HG02588 (cell line): ENCODE results near the gene SLC25A34.

Source experiments
- ATAC-seq: cut with Tn5 transposase; IDR thresholded peaks from one replicate; pipeline ENCODE4 v1.9.1; 2021; ENCODE audit warnings: mild to moderate bottlenecking, moderate library complexity; ENCODE audit not compliant: unreplicated experiment

SLC25A34 gene

GRCh38 chr1:15749399-15750291 is 13.6 kb downstream of the SLC25A34 start:
- no peak for ATAC-seq

- ATAC-seq = no peak
Observed at GRCh38 chr1:15750924-15751323, 14.9 kb downstream of the SLC25A34 start.

- ATAC-seq = no peak
Observed at GRCh38 chr1:15751717-15752116, 15.7 kb downstream of the SLC25A34 start.

- no peak for ATAC-seq
Observed at GRCh38 chr1:15753776-15754175, 17.7 kb downstream of the SLC25A34 start.

GRCh38 chr1:15755021-15755645 is 19.1 kb downstream of the SLC25A34 start:
- ATAC-seq = no peak

- ATAC-seq = no peak
Observed at GRCh38 chr1:15755646-15756040, 19.6 kb downstream of the SLC25A34 start.

- no peak for ATAC-seq
Observed at GRCh38 chr1:15756143-15757015, 20.3 kb downstream of the SLC25A34 start.

- ATAC-seq = no peak
Observed at GRCh38 chr1:15757016-15757543, 21.0 kb downstream of the SLC25A34 start.

GRCh38 chr1:15757575-15758342 is 21.7 kb downstream of the SLC25A34 start:
- ATAC-seq = no peak

- ATAC-seq = no peak
Observed at GRCh38 chr1:15758343-15758931, 22.4 kb downstream of the SLC25A34 start, which contains the start of gene FBLIM1. TSS of gene FBLIM1 (plus strand) at chr1:15758795. CDS start at chr1:15764984, 6,189 bp downstream.

- no peak for ATAC-seq
Observed at GRCh38 chr1:15758953-15759661, 23.0 kb downstream of the SLC25A34 start.

GRCh38 chr1:15760520-15761211 is 24.6 kb downstream of the SLC25A34 start:
- no peak for ATAC-seq

- no peak for ATAC-seq
Observed at GRCh38 chr1:15761366-15762128, 25.5 kb downstream of the SLC25A34 start.

GRCh38 chr1:15762546-15762945 is 26.5 kb downstream of the SLC25A34 start:
- no peak for ATAC-seq

GRCh38 chr1:15764269-15764764 is 28.3 kb downstream of the SLC25A34 start:
- ATAC-seq = no peak

GRCh38 chr1:15764890-15765289 is 28.8 kb downstream of the SLC25A34 start:
- ATAC-seq = no peak

- ATAC-seq = no peak
Observed at GRCh38 chr1:15765495-15766194, 29.6 kb downstream of the SLC25A34 start.
